Activated CD4-positive, alpha-beta T cell treated with anti-CD3 and anti-CD28 coated beads, Interleukin-2, amount 50 U/mL, for 4 hours (primary cell): ENCODE results near the gene ELOVL3.

Experiments used
- DNase-seq, 2 experiments: peaks; one replicate each; pipeline ENCODE4 v3.0.0-alpha.2; 2020

The ELOVL3 gene

DNA sequence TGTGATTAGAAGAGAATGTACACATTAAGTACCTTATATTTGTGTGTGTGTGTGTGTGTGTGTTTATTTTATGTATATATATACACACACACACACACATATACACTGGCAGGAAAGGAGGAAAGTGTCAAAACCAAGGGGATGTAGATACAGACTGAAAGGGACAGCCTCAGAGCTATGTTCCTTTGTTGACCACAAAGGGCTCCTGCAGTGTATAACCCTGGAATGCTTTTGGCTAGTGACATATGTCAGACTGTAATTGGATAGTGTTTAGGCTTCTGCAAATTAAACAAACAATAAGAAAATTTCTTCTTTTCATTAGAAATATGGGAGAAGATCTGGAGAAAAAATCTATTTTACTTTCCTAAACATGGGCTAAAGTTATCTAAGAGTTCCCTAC, 35.1 kb downstream of the ELOVL3 start:
- no peak for DNase-seq

DNA sequence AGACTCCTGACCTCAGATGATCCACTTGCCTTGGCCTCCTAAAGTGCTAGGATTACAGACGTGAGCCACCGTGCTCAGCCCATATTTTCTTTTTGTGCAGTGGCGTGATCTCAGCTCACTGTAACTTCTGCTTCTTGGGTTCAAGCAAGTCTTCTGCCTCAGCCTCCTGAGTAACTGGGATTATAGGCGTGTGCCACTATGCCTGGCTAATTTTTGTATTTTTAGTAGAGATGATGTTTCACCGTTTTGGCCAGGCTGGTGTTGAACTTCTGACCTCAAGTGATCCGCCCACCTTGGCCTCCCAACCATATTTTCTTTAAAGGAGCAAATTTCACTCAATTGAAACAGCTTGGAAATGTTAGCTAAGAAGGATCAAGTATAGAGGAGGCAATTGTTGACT, 35.7 kb downstream of the ELOVL3 start:
- no peak for DNase-seq

DNA sequence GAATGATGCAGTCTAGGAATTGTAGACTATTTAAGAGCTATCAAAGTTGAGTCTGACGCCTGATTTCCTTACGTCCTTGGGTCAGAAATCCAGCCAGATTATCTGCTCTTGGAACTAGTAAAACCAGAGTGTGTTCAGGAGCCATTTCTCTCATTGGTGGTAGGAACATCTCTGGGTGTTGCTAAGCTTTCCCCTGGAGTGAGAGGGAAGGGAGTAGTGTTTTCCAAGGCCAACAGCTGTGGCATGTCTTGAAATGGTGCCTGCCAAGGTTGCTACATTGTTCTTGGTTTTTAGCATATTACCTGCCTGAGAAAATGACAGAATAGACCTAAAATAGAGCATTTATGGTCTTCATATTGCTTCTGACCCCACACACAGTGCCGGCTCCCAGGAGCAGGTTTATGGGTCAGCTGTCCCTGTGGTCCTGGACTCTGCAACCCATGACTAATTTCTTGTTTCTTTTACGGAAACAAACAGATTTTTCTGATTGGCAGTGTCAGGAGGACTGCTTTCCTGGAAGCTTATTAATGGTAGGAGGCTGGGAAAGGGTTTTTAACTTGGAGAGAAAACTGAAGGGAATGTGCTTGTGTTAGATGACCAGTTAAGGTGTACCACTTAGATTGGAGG, 36.8 kb downstream of the ELOVL3 start:
- DNase-seq, result no peak

DNA sequence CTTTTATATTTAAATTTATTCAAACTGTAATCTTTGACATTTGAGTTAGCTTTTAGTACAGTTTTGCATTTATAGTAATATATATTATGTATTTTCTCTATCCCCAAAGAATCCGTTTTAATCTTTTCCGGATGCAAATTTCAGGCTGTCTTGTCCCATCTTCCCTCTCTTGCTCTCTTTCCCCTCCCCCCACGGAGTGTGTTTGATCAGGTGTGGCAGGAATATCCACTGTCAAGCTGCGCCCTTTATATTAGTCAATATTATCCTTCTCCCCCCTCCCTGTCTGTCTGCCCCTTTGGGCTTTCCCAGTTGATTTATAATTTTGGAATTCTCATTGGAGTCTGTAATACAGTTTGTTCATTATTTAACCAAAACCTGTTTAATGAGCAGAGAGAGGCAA, 38.3 kb downstream of the ELOVL3 start:
- no peak for DNase-seq

DNA sequence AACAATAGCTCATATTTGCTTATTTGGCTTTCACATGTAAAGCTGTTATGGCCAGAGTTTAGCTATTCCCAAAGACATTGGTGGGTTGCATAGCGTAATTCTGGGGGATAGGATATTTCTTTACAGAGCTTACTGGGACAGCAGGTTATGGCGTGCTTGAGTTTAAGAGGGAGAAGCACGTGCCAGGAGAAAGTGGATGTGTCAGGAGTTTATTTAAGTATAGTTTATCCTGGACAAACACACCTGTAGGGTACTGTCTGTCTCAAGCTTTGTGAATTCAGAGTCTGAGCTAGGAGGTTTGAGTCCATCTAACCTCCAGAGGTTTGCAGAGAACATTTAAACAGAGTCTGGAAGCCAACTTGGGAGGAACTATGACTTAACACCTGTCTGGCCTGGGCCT, 40.6 kb downstream of the ELOVL3 start:
- DNase-seq, result no peak

DNA sequence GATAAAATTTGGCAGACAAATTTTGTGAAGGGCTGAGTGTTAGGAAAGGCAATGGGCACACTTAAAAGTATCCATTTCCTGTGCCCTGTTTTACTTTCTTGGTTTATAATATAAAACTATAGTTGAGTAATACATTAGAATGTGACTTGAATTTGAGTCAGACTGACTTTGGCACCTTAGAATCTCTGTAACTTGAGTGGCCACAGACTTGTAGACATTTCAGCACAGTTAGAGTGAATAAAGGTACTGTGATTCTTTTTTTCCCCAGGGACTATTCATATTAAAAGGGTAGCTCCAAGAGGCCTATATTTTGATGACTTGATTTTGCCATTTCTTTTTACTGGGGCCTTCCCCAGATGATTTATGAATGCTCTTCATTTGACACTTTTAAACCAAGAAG, 41.6 kb downstream of the ELOVL3 start:
- DNase-seq, result no peak

DNA sequence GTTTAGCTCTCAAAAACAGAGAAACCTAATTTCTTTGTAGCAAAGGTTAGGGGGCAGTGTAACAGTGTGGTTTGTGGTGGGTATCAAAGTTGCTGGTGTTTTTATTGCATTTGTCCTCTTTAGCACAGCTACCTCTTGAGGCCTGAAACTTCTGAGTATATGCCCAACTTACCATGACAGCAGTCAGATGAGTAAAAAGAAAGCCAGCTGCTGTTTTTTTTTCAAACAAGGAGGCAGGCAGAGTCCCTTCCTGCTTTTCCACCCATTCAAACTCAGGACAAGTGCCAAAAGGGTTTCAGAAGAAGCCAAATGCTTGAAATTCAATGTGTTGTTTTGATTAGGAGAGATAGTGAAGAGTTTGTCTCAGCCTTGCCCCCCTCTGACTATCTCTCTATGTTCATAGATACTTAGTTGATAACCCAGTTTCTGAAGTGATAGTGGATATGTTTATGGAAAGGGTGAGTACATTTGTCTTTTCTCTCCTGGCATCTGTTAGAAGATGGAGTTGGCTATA, 42.3 kb downstream of the ELOVL3 start:
- no peak for DNase-seq

DNA sequence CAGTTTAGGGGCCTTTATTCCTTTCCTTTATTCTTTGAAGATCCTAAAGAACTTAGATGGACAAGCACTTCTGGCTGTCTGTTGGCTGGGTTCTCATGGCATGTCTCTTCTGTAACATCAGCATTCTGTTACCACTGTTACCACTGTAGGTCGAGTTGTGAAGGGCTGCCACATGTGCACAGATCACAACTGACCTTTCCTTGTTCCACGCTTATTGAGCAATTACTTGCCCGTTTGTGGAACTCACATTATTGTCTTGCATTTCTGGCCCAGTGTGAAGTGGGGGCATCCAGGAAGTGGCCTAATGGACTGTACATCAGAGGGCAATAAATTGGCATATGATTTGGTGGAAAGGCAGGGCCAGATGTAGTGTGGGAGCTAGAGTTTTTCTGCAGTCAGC, 42.9 kb downstream of the ELOVL3 start:
- DNase-seq, result no peak

DNA sequence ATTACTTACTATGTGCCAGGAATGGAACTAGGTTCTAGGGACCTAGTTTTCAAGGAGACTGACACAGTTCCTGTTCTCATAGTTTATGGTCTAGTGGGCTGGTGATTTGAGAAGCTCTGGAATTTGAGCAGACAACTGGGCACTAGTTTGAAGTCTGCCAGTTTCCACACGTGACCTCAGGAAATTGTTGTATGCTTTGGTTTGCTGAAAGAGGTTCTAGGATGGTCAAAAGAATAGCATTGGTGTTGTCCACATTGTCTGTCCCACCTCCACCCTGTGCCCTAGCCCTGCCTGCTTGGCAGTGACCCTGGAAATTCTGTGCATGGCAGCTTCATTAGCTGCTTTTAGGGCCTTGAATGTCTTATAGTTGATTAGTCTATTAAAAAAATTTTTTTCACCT, 48.0 kb downstream of the ELOVL3 start:
- no peak for DNase-seq

DNA sequence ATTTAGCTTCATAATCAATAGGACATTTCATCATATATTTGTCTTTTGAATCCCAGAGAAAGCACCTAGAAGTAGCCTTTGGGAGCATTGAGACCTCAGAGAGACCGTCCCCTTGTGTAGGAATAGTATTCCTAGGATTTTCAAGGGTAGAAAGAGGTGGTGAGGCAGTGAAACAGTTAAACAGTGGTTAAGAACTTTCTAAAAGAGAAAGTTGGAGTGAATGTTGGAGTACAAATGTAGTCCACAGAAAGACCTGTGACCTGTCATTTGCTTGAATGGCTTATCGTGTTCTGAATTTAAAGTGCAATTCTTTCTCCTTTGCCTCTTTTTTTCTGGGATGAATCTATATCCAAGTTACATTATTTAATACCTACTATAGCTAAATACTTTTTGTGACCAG, 49.2 kb downstream of the ELOVL3 start:
- no peak for DNase-seq

DNA sequence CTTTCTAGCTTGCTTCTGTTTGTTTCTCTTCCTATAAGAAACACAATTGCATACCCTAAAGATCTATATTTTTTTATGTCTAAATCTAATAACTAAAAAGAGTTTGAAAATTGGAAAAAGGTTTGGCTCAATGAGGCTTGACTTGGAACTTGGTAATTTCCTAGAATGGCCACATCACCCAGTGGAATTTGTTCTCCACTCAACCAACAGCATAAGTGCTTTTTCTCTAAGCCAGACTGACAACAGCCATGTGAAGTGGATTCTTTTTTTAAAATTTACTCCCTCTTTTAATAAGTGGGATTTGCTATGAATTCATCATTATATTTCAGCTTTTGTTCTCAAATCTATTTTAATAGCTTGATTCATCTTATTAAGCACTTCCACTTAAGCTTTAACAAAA, 53.0 kb downstream of the ELOVL3 start:
- DNase-seq, result no peak
